ENCODE results near the gene WNT2B. TPM values are rescaled to one million over a fixed set of nuclear protein-coding genes. Genes with fewer than 3 reads are reported as not detected.
A peak's percentile ranks its signal among the peaks of the same experiment; 100 is the strongest.

The WNT2B gene
- total and polyA plus RNA-seq, 4 donors = 2.5 to 15.8 (median 4.3) TPM

DNA sequence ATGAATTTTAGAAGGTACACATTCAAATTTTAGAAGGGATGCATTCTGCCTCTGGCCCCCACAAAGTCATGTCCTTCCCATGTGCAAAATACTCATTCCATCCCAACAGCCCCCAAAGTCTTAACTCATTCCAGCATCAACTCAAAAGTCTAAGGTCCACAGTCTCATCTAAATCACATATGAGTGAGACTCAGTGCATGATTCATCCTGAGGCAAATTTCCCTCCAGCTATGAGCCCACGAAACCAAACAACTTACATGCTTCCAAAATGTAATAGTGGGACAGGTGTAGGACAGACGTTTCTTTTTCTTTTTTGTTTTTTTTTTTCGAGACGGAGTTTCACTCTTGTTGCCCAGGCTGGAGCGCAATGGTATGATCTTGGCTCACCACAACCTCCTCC lies 12.5 kb upstream of the WNT2B start:
- Histone ChIP-seq H3K4me1 (ENCODE audit: control insufficient read depth in 1 of 2, insufficient read depth in 2 of 2, low read length in 2 of 2) (no peaks in the 10 kb centered on the region), H3K36me3 (ENCODE audit: control insufficient read depth in 1 of 2, insufficient read depth in 2 of 2, low read length in 1 of 2) (no peaks in the 10 kb centered on the region), H3K27me3 (ENCODE audit: control insufficient read depth in 1 of 2, insufficient read depth in 2 of 2, low read length in 1 of 2) (no peaks in the 10 kb centered on the region), H3K4me3 (ENCODE audit: low read length in 2 of 2) (no peak overlapping the region), H3K9me3 (ENCODE audit: control insufficient read depth, low read length) (no peaks in the 10 kb centered on the region), H3K27ac (ENCODE audit: low read depth in 1 of 2, low read length in 2 of 2) (no peak overlapping the region)
- ATAC-seq (ENCODE audit: low FRiP score) (no peak), DNase-seq (no peak)
- WGBS, 2 donors = 83% methylated on average over 5 of the region's 5 CpGs
- intact Hi-C loops (cut with DNase I) = no loop called here

- no peaks in the 10 kb centered on the region for H3K36me3 ChIP-seq (ENCODE audit: control insufficient read depth in 1 of 2, insufficient read depth in 2 of 2, low read length in 1 of 2)
- DNase-seq (peak; percentile 81 to 91), ATAC-seq (ENCODE audit: low FRiP score) (peak; percentile 84)
- intact Hi-C loops (cut with DNase I) = loop anchor here in 1 of 2 donors (5.0 to 10.0 kb wide), 2 partner anchors 113 to 210 kb away; partner anchors contain the start of genes CAPZA1 and ST7L
- peak overlapping the region; percentile 27 to 28 for H3K4me3 ChIP-seq (ENCODE audit: low read length in 2 of 2)
- H3K9me3 ChIP-seq (ENCODE audit: control insufficient read depth, low read length) = no peaks in the 10 kb centered on the region
- H3K27ac ChIP-seq (ENCODE audit: low read depth in 1 of 2, low read length in 2 of 2) = no peak overlapping the region
- WGBS, 2 donors = 5% methylated on average over 57 to 65 of the region's 65 CpGs
- no peaks in the 10 kb centered on the region for H3K27me3 ChIP-seq (ENCODE audit: control insufficient read depth in 1 of 2, insufficient read depth in 2 of 2, low read length in 1 of 2)
- H3K4me1 ChIP-seq (ENCODE audit: control insufficient read depth in 1 of 2, insufficient read depth in 2 of 2, low read length in 2 of 2) = no peaks in the 10 kb centered on the region
Observed at GRCh38 chr1:112501810-112502641, 6.7 kb upstream of the WNT2B start.

DNA sequence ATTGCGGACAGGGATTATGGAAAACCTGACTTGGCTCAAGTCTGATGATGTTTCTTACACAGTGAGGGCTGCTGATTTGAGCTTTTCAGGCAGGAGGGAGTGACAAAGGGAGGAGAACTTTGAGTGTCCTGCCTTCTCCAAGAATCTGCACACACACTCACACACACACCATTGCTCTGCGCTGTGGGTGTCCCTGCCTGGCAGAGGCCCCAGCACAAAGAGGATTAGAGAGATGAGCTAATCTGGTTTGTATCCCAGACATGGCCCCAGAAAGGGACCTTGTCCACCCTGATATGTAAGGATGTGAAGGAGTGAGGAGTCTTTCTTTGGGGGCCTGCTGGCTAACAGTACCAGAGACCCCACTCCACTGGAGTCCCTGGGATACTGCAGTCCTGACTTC lies 5.9 kb upstream of the WNT2B start:
- WGBS, 2 donors = 80 to 85% methylated on average over 2 of the region's 2 CpGs
- ATAC-seq (ENCODE audit: low FRiP score) = no peak
- no peak overlapping the region for H3K27ac ChIP-seq (ENCODE audit: low read depth in 1 of 2, low read length in 2 of 2)
- H3K4me3 ChIP-seq (ENCODE audit: low read length in 2 of 2) = no peak overlapping the region
- no peaks in the 10 kb centered on the region for H3K4me1 ChIP-seq (ENCODE audit: control insufficient read depth in 1 of 2, insufficient read depth in 2 of 2, low read length in 2 of 2)
- no peaks in the 10 kb centered on the region for H3K27me3 ChIP-seq (ENCODE audit: control insufficient read depth in 1 of 2, insufficient read depth in 2 of 2, low read length in 1 of 2)
- H3K36me3 ChIP-seq (ENCODE audit: control insufficient read depth in 1 of 2, insufficient read depth in 2 of 2, low read length in 1 of 2) = no peaks in the 10 kb centered on the region
- no peaks in the 10 kb centered on the region for H3K9me3 ChIP-seq (ENCODE audit: control insufficient read depth, low read length)
- intact Hi-C loops (cut with DNase I) = loop anchor here in 1 of 2 donors (5.0 to 10.0 kb wide), 2 partner anchors 112 to 209 kb away; partner anchors contain the start of genes CAPZA1 and ST7L
- no peak for DNase-seq

DNA sequence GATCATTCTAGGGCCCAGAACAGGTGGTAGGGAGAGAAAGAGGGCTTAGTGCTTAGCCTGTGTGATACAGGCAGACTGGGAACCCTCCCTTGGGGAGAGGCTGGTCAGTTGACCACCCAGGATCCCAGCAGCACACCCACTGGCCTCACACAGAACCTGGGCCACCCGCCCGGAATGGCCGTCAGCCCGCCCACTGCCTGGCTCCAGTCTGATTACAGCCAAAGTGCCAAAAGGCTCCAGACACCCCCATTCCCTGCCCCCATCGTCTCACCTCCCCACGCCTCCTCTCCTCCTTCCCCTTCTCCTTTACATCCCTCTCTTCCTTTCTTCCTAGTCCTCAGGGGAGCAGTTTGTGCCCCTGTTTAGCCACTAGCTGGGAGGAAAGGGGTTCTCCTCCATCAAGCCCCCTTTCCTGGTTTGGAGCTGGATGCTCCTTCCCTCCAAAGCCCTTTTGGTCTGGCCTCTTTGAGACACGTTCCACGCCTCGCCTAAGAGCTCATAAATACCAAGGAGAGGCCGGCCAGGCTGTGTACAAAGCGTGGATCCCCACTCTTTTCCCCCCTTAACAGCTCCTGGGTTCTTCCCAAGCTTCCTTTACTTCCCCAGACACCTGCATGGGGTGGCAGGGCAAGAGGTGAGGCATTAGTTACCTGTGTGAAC lies 4.6 kb upstream of the WNT2B start:
- no peak overlapping the region for H3K27ac ChIP-seq (ENCODE audit: low read depth in 1 of 2, low read length in 2 of 2)
- no peak overlapping the region for H3K4me3 ChIP-seq (ENCODE audit: low read length in 2 of 2)
- intact Hi-C loops (cut with DNase I) = loop anchor here in 1 of 2 donors (5.0 to 10.0 kb wide), 2 partner anchors 111 to 208 kb away; partner anchors contain the start of genes CAPZA1 and ST7L
- no peaks in the 10 kb centered on the region for H3K27me3 ChIP-seq (ENCODE audit: control insufficient read depth in 1 of 2, insufficient read depth in 2 of 2, low read length in 1 of 2)
- no peaks in the 10 kb centered on the region for H3K36me3 ChIP-seq (ENCODE audit: control insufficient read depth in 1 of 2, insufficient read depth in 2 of 2, low read length in 1 of 2)
- no peaks in the 10 kb centered on the region for H3K4me1 ChIP-seq (ENCODE audit: control insufficient read depth in 1 of 2, insufficient read depth in 2 of 2, low read length in 2 of 2)
- DNase-seq (no peak), ATAC-seq (ENCODE audit: low FRiP score) (no peak)
- WGBS, 2 donors = 47 to 51% methylated on average over 11 of the region's 11 CpGs
- H3K9me3 ChIP-seq (ENCODE audit: control insufficient read depth, low read length) = no peaks in the 10 kb centered on the region

DNA sequence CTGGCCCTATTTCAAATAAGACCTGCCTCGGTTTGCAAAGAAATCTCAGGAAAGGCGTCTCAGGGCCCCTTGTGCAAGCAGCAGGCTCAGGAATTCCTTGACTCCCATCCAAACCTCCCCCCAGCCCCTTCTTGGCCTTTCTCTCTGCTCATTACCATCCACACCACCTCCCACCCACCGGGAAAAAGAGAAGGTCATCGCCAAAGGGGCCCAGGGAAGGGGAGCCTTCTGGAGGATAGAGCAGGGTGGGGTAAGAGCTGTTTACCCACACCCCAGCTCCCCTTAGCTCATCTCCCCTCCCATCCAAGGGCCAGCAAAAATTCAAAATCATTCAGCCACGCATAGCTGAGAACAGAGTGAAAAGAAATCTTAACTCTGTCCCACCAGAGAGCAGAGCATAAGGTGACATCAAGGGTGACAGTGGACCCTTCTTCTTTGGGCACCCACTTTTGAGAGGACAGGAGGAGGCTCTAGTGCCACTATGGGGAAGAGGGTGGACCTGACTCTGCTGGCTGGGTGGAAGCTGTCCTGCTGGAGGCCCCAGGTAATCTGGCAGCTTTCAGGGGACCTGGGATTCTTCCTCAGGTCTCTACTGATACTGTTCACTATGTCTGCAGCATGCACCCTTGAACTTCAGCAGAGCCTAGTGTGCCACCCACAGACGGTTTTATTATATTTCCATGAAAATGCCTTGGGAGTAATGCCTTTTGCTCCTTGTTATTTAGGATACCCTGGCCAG lies 3.9 kb upstream of the WNT2B start:
- 67% methylated on average over 6 of the region's 6 CpGs for WGBS, 2 donors
- H3K4me1 ChIP-seq (ENCODE audit: control insufficient read depth in 1 of 2, insufficient read depth in 2 of 2, low read length in 2 of 2) = no peaks in the 10 kb centered on the region
- ATAC-seq (ENCODE audit: low FRiP score) = no peak
- no peaks in the 10 kb centered on the region for H3K36me3 ChIP-seq (ENCODE audit: control insufficient read depth in 1 of 2, insufficient read depth in 2 of 2, low read length in 1 of 2)
- no peaks in the 10 kb centered on the region for H3K9me3 ChIP-seq (ENCODE audit: control insufficient read depth, low read length)
- intact Hi-C loops (cut with DNase I) = loop anchor here in 1 of 2 donors (5.0 to 10.0 kb wide), 2 partner anchors 110 to 207 kb away; partner anchors contain the start of genes CAPZA1 and ST7L
- no peak overlapping the region for H3K27ac ChIP-seq (ENCODE audit: low read depth in 1 of 2, low read length in 2 of 2)
- no peak overlapping the region for H3K4me3 ChIP-seq (ENCODE audit: low read length in 2 of 2)
- no peak for DNase-seq
- no peaks in the 10 kb centered on the region for H3K27me3 ChIP-seq (ENCODE audit: control insufficient read depth in 1 of 2, insufficient read depth in 2 of 2, low read length in 1 of 2)

- intact Hi-C loops (cut with DNase I) = loop anchor here in 1 of 2 donors (10.0 kb wide), 1 partner anchor 109 kb away; the partner anchor contains the start of genes CAPZA1 and ST7L
- Histone ChIP-seq H3K36me3 (ENCODE audit: control insufficient read depth in 1 of 2, insufficient read depth in 2 of 2, low read length in 1 of 2) (no peaks in the 10 kb centered on the region), H3K4me3 (ENCODE audit: low read length in 2 of 2) (no peak overlapping the region)
Observed at GRCh38 chr1:112505400-112505785, 3.4 kb upstream of the WNT2B start.

GRCh38 chr1:112505878-112506277 lies 2.9 kb upstream of the WNT2B start:
- no peak overlapping the region for H3K27ac ChIP-seq (ENCODE audit: low read depth in 1 of 2, low read length in 2 of 2)
- 86 to 91% methylated on average over 3 of the region's 3 CpGs for WGBS, 2 donors
- DNase-seq (no peak), ATAC-seq (ENCODE audit: low FRiP score) (no peak)
- intact Hi-C loops (cut with DNase I) = loop anchor here in 1 of 2 donors (10.0 kb wide), 1 partner anchor 109 kb away; the partner anchor contains the start of genes CAPZA1 and ST7L
- no peaks in the 10 kb centered on the region for H3K36me3 ChIP-seq (ENCODE audit: control insufficient read depth in 1 of 2, insufficient read depth in 2 of 2, low read length in 1 of 2)
- H3K27me3 ChIP-seq (ENCODE audit: control insufficient read depth in 1 of 2, insufficient read depth in 2 of 2, low read length in 1 of 2) = no peaks in the 10 kb centered on the region
- H3K4me1 ChIP-seq (ENCODE audit: control insufficient read depth in 1 of 2, insufficient read depth in 2 of 2, low read length in 2 of 2) = no peaks in the 10 kb centered on the region
- no peaks in the 10 kb centered on the region for H3K9me3 ChIP-seq (ENCODE audit: control insufficient read depth, low read length)
- H3K4me3 ChIP-seq (ENCODE audit: low read length in 2 of 2) = no peak overlapping the region

More at GRCh38 chr1:112505400-112505785, 3.4 kb upstream of the WNT2B start:
- ATAC-seq (ENCODE audit: low FRiP score) = no peak
- H3K4me1 ChIP-seq (ENCODE audit: control insufficient read depth in 1 of 2, insufficient read depth in 2 of 2, low read length in 2 of 2) = no peaks in the 10 kb centered on the region
- DNase-seq = no peak
- H3K9me3 ChIP-seq (ENCODE audit: control insufficient read depth, low read length) = no peaks in the 10 kb centered on the region
- H3K27ac ChIP-seq (ENCODE audit: low read depth in 1 of 2, low read length in 2 of 2) = no peak overlapping the region
- 91 to 92% methylated on average over 1 of the region's 1 CpG for WGBS, 2 donors
- H3K27me3 ChIP-seq (ENCODE audit: control insufficient read depth in 1 of 2, insufficient read depth in 2 of 2, low read length in 1 of 2) = no peaks in the 10 kb centered on the region

DNA sequence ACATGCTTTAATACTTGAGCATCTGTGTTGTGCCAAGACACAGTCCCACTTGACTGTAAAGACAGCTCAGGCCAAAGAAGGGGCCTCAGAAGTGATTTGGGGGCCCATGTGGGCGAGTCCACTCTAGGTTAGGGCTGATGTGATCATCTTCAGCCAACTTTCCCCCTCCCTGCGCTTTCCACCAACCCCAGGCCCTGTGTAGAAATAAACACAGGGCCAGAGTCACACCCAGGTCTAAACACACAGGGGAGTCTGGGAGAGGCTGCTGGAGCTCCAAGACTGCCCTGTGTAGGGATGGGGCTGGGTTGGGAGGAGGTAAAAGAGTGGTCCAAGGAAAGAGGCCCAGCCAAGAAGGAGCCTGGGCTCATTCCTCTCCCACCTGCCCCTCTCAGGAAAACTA lies 2.5 kb upstream of the WNT2B start:
- DNase-seq = no peak
- intact Hi-C loops (cut with DNase I) = loop anchor here in 1 of 2 donors (10.0 kb wide), 1 partner anchor 108 kb away; the partner anchor contains the start of genes CAPZA1 and ST7L
- Histone ChIP-seq H3K9me3 (ENCODE audit: control insufficient read depth, low read length) (no peaks in the 10 kb centered on the region), H3K4me3 (ENCODE audit: low read length in 2 of 2) (no peak overlapping the region), H3K27ac (ENCODE audit: low read depth in 1 of 2, low read length in 2 of 2) (no peak overlapping the region), H3K27me3 (ENCODE audit: control insufficient read depth in 1 of 2, insufficient read depth in 2 of 2, low read length in 1 of 2) (no peaks in the 10 kb centered on the region), H3K36me3 (ENCODE audit: control insufficient read depth in 1 of 2, insufficient read depth in 2 of 2, low read length in 1 of 2) (no peaks in the 10 kb centered on the region), H3K4me1 (ENCODE audit: control insufficient read depth in 1 of 2, insufficient read depth in 2 of 2, low read length in 2 of 2) (no peaks in the 10 kb centered on the region)
- WGBS, 2 donors = 96% methylated on average over 2 of the region's 2 CpGs
- no peak for ATAC-seq (ENCODE audit: low FRiP score)

Measured in aorta (tissue), 5 donors.